Esophagus muscularis mucosa (tissue), 4 donors: ENCODE measurements around the gene C1QTNF4. TPM values are rescaled to one million over a fixed set of nuclear protein-coding genes. Genes with fewer than 3 reads are reported as not detected.

ENCODE experiments used
- DNase-seq: peaks from one replicate; pipeline ENCODE4 v3.0.0-alpha.2; 2017; ENCODE audit errors: extremely low spot score
- H3K27ac ChIP-seq, 4 donors: fragments of 200-600 bp; sonication (generic); replicated peaks in 1 of 4; 1 replicate in 3 of 4; 2 replicates in 1 of 4; pipeline ENCODE4 v1.5.1; 2016 to 2019; ENCODE audit warnings: mild to moderate bottlenecking in 1 of 4
- H3K27me3 ChIP-seq, 4 donors: fragments of 200-600 bp; sonication (generic); one replicate each; pipeline versions ENCODE4 v1.5.1 to v1.6.0; 2016 to 2019
- H3K36me3 ChIP-seq, 4 donors: fragments of 200-600 bp; sonication (generic); one replicate each; pipeline ENCODE4 v1.5.1; 2016 to 2019
- H3K4me1 ChIP-seq, 4 donors: fragments of 200-600 bp; sonication (generic); one replicate each; pipeline ENCODE4 v1.5.1; 2016 to 2019
- H3K4me3 ChIP-seq, 4 donors: fragments of 200-600 bp; sonication (generic); 1 replicate in 2 of 4; 2 replicates in 2 of 4; pipeline ENCODE4 v1.5.1; 2016 to 2019; ENCODE audit warnings: mild to moderate bottlenecking in 4 of 4, moderate library complexity in 1 of 4
- H3K9me3 ChIP-seq, 4 donors: fragments of 200-600 bp; sonication (generic); 1 replicate in 3 of 4; 2 replicates in 1 of 4; pipeline ENCODE4 v1.5.1; 2016 to 2019
- EP300 ChIP-seq: sonication (generic); formaldehyde crosslinking; IDR thresholded peaks from one replicate; pipeline ENCODE4 v1.6.1; 2017; ENCODE audit warnings: antibody characterized with exemption
- POLR2A ChIP-seq: fragments of 450-650 bp; IDR thresholded peaks from one replicate; pipeline ENCODE4 v1.6.1; 2017; ENCODE audit warnings: antibody characterized with exemption, moderate library complexity, mild to moderate bottlenecking, low read depth
- POLR2AphosphoS5 ChIP-seq, 2 donors: sonication (generic); formaldehyde crosslinking; IDR thresholded peaks; one replicate each; pipeline ENCODE4 v1.6.1; 2017; ENCODE audit warnings: antibody characterized with exemption in 2 of 2
- WGBS: methylation state at CpG from one replicate; pipeline ENCODE4 v1.1.5; 2018; 5-methylcytosine and 5-hydroxymethylcytosine counted together
- intact Hi-C: fragments of 100-400 bp; cut with DNase I; formaldehyde crosslinking; loops from one replicate; pipeline ENCODE4 v1.15.1; 2023
- total RNA-seq, 4 donors: library from RNA; depleted of rRNA; stranded (reverse); fragments of >200 nt; gene quantifications; one replicate each; pipeline versions ENCODE4 v1.1.0 to v1.2.1, GENCODE V29; 2016
- TF ChIP-seq, protein P1 (sequence below), 3 experiments: fragments of 200-600 bp in 2 of 3; fragments of 450-650 bp in 1 of 3; sonication (generic) in 2 of 3; IDR thresholded peaks; one replicate each; pipeline ENCODE4 v1.5.1; 2017 to 2019; ENCODE audit warnings: antibody characterized with exemption in 3 of 3, mild to moderate bottlenecking in 2 of 3, moderate library complexity in 1 of 3

C1QTNF4 gene
- total RNA-seq, 4 donors from 2014 or later: 1.6 to 2.2 (median 1.7) TPM

GRCh38 chr11:47591764-47592163 lies 2.4 kb downstream of the C1QTNF4 start:
- Histone ChIP-seq H3K27ac (no peak overlapping the region), H3K9me3 (no peaks in the 10 kb centered on the region), H3K36me3 (no peaks in the 10 kb centered on the region), H3K4me3 (no peak overlapping the region), H3K27me3 (peaks cover 0 to 67% (median 34%) of the 10 kb centered on the region in 4 donors), H3K4me1 (peaks cover 14 to 40% (median 35%) of the 10 kb centered on the region in 4 donors)
- DNase-seq: no peak
- intact Hi-C loops: no loop called here
- WGBS: 72% methylated on average over 3 of the region's 7 CpGs
- TF ChIP-seq EP300 (no peak), POLR2A (no peak), POLR2AphosphoS5 (IDR thresholded peaks at IDR 0.05) (no peak)
- TF ChIP-seq, protein P1, sequence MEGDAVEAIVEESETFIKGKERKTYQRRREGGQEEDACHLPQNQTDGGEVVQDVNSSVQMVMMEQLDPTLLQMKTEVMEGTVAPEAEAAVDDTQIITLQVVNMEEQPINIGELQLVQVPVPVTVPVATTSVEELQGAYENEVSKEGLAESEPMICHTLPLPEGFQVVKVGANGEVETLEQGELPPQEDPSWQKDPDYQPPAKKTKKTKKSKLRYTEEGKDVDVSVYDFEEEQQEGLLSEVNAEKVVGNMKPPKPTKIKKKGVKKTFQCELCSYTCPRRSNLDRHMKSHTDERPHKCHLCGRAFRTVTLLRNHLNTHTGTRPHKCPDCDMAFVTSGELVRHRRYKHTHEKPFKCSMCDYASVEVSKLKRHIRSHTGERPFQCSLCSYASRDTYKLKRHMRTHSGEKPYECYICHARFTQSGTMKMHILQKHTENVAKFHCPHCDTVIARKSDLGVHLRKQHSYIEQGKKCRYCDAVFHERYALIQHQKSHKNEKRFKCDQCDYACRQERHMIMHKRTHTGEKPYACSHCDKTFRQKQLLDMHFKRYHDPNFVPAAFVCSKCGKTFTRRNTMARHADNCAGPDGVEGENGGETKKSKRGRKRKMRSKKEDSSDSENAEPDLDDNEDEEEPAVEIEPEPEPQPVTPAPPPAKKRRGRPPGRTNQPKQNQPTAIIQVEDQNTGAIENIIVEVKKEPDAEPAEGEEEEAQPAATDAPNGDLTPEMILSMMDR (IDR thresholded peaks at IDR 0.05): no peak

GRCh38 chr11:47589977-47590861 lies 4.0 kb downstream of the C1QTNF4 start:
- no peak for DNase-seq
- no peaks in the 10 kb centered on the region for H3K9me3 ChIP-seq
- peaks cover under 1 to 10% (median 3%) of the 10 kb centered on the region in 4 donors for H3K36me3 ChIP-seq
- TF ChIP-seq EP300 (no peak), POLR2AphosphoS5 (IDR thresholded peaks at IDR 0.05) (peak in 1 of 2 donors; percentile 11), POLR2A (no peak)
- TF ChIP-seq, protein P1 (IDR thresholded peaks at IDR 0.05): no peak
- intact Hi-C loops: no loop called here
- H3K4me1 ChIP-seq: peaks cover 14 to 41% (median 35%) of the 10 kb centered on the region in 4 donors
- H3K4me3 ChIP-seq: peak overlapping the region; percentile 41 to 60 (median 50)
- WGBS: 55% methylated on average over 28 of the region's 122 CpGs
- H3K27me3 ChIP-seq: peaks cover 0 to 64% (median 34%) of the 10 kb centered on the region in 4 donors
- H3K27ac ChIP-seq: peak overlapping the region in 3 of 4 donors; percentile 35 to 44 (median 36)

DNA sequence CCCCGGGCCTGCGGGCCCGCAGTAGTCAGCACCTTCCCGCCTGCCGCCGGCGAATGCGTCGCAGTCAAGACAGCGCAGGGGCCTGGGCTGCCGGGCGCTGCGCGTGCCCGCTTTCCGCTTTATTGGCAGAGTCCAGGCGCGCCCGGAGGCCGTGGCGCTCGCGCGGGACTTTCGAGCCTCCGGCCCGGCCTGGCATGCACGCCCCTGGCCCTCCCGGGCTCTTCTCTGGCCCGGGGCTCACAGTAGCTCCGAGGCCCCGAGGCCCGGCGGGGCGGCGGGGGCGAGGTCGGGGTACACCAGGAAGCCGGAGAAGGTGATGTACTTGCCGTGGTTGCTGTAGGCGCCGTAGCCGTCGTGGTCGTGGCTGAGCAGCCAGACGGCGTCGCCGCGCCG lies 4.6 kb downstream of the C1QTNF4 start:
- Histone ChIP-seq H3K4me1 (peaks cover 10 to 41% (median 35%) of the 10 kb centered on the region in 4 donors), H3K27me3 (peaks cover 0 to 57% (median 33%) of the 10 kb centered on the region in 4 donors), H3K9me3 (no peaks in the 10 kb centered on the region), H3K4me3 (peak overlapping the region; percentile 41 to 60 (median 50)), H3K36me3 (peaks cover 6 to 16% (median 10%) of the 10 kb centered on the region in 4 donors), H3K27ac (peak overlapping the region in 3 of 4 donors; percentile 35 to 44 (median 36))
- 40% methylated on average over 42 of the region's 51 CpGs for WGBS
- DNase-seq: no peak
- TF ChIP-seq POLR2A: no peak
- no peak for TF ChIP-seq EP300
- TF ChIP-seq, protein P1 (IDR thresholded peaks at IDR 0.05): no peak
- TF ChIP-seq POLR2AphosphoS5 (IDR thresholded peaks at IDR 0.05): no peak
- intact Hi-C loops: no loop called here

DNA sequence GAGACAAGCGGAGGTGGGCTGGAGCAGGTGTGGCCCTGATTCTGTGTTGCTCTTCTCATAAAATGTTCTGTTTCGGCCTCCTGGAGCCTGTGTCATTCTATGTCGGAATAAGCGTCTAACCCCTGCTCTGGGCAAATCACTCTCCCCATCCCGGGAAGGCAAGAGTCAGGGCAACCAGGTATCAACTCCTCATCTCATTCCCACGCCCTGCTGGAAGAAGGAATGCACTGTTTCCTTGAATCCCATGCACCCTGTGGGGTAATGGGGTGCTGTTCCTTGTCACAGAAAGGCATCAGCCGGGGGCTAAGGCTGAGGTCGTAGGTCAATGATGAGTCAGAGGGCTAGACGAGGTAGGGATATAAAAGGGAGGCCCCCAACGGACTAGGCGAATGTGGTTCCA lies 5.1 kb downstream of the C1QTNF4 start:
- intact Hi-C loops: no loop called here
- H3K36me3 ChIP-seq: peaks cover 10 to 21% (median 14%) of the 10 kb centered on the region in 4 donors
- no peaks in the 10 kb centered on the region for H3K9me3 ChIP-seq
- DNase-seq: no peak
- peaks cover 6 to 37% (median 31%) of the 10 kb centered on the region in 4 donors for H3K4me1 ChIP-seq
- TF ChIP-seq, protein P1 (IDR thresholded peaks at IDR 0.05): no peak
- no peak for TF ChIP-seq POLR2A
- TF ChIP-seq EP300: no peak
- no peak for TF ChIP-seq POLR2AphosphoS5 (IDR thresholded peaks at IDR 0.05)
- 80% methylated on average over 11 of the region's 11 CpGs for WGBS
- H3K27me3 ChIP-seq: peaks cover 0 to 53% (median 28%) of the 10 kb centered on the region in 4 donors
- peak overlapping the region in 3 of 4 donors; percentile 35 to 44 (median 36) for H3K27ac ChIP-seq
- peak overlapping the region; percentile 41 to 60 (median 50) for H3K4me3 ChIP-seq
